SK-N-MC (cell line): ENCODE data around the gene ANKMY1.

ENCODE experiments used
- EZH2 ChIP-seq: fragments of 200-600 bp; sonication (generic); IDR thresholded peaks from one replicate; pipeline ENCODE4 v1.6.1; 2017; ENCODE audit warnings: antibody characterized with exemption
- FOXP2 ChIP-seq: optimal IDR thresholded peaks from 2 replicates; pipeline ENCODE3; 2011; ENCODE audit warnings: mild to moderate bottlenecking, moderate library complexity; ENCODE audit not compliant: insufficient read depth; ENCODE audit errors: extremely low read length, control extremely low read depth
- POLR2AphosphoS5 ChIP-seq: IDR thresholded peaks from 2 replicates; pipeline ENCODE4 v1.6.1; 2012; ENCODE audit warnings: mild to moderate bottlenecking, low read depth, low read length, borderline replicate concordance

DNA sequence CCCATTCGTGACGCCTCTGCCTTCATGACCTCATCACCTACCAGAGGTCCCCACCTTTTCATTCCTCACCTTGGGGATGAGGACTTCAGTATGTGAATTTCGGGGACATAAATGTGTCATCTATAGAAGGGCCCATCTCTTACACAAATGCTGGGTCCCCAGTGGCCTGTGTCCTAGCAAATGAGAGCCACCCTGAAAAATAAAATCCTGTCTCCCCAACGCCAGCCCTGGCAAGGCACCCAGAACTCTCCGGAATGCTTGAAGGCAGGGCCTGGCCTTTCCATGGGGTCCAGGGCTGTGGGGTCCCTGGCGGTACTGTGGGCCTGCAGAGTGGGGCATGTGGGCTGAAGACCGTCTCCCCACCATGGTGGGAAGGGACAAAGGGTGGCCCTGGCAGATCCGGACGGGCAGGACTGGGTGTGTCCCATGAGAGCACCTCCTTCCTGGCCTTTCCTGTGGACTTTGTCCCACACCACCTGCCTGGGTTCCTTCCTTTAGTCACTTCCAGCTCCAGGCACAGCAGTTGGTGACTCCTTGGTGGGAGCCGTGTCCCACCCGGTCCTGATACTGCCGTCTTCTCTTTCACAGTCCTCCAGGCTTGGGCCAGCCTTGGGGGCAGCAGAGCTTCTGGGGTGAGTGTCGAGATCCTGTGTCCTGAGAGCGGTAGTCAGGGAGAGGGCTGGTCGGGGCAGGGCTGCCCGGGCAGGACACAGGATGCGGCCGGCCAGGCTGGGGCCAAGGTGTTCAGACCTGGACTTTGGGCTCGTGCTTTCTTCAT, 47.3 kb upstream of the ANKMY1 start:
- no peak for TF ChIP-seq POLR2AphosphoS5
- TF ChIP-seq EZH2, result no peak
- TF ChIP-seq FOXP2, result no peak
